ENCODE data around the gene LTBP2.
"Not testable (repeated sequence)": the region's sequence is repeated elsewhere in the genome, so short reads cannot be mapped to it uniquely, and the experiment has no call there.

LTBP2 gene

GRCh38 chr14:74462993-74463392 is 149.0 kb downstream of the LTBP2 start:
- H3K9me3 ChIP-seq (ENCODE audit: low read length): no peaks in the 10 kb centered on the region

DNA sequence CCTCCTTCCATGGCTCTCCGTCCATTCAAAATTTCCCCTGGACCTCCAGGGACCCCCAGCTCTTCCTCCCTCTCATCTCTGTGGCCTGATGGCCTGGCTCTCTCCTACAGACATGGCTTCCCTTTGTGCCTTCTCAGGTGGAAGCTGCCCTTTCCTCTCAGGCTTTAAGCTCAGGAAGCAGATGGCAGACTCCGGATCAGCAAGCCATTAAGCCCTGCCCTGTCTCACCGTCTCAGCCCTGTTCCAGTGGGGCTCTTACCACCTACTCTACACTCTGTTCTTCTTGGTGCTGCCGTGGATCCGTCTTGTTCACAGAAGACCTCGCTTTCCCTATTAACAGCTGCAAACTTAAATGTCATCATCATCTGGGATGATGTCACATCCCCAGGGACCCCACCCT is 152.1 kb downstream of the LTBP2 start:
- Histone ChIP-seq H3K27ac (ENCODE audit: low read depth, low read length) (no peak overlapping the region), H3K27me3 (ENCODE audit: control insufficient read depth in 1 of 2, insufficient read depth in 2 of 2, low read length in 2 of 2) (no peaks in the 10 kb centered on the region), H3K4me1 (ENCODE audit: insufficient read depth, low read length) (no peaks in the 10 kb centered on the region), H3K36me3 (ENCODE audit: insufficient read depth, low read length) (no peaks in the 10 kb centered on the region), H3K9me3 (ENCODE audit: low read length) (no peaks in the 10 kb centered on the region), H3K4me3 (ENCODE audit: low read depth in 1 of 2, low read length in 2 of 2) (no peak overlapping the region), H3K9ac (ENCODE audit: low read length) (no peak overlapping the region)

More at GRCh38 chr14:74462993-74463392, 149.0 kb downstream of the LTBP2 start:
- H3K4me3 ChIP-seq (ENCODE audit: low read depth in 1 of 2, low read length in 2 of 2): no peak overlapping the region
- H3K9ac ChIP-seq (ENCODE audit: low read length): no peak overlapping the region
- H3K4me1 ChIP-seq (ENCODE audit: insufficient read depth, low read length): no peaks in the 10 kb centered on the region
- H3K27ac ChIP-seq (ENCODE audit: low read depth, low read length): no peak overlapping the region
- H3K36me3 ChIP-seq (ENCODE audit: insufficient read depth, low read length): no peaks in the 10 kb centered on the region
- no peaks in the 10 kb centered on the region for H3K27me3 ChIP-seq (ENCODE audit: control insufficient read depth in 1 of 2, insufficient read depth in 2 of 2, low read length in 2 of 2)

- Histone ChIP-seq H3K36me3 (ENCODE audit: insufficient read depth, low read length) (no peaks in the 10 kb centered on the region), H3K27me3 (ENCODE audit: control insufficient read depth in 1 of 2, insufficient read depth in 2 of 2, low read length in 2 of 2) (no peaks in the 10 kb centered on the region), H3K4me3 (ENCODE audit: low read depth in 1 of 2, low read length in 2 of 2) (no peak overlapping the region), H3K4me1 (ENCODE audit: insufficient read depth, low read length) (no peaks in the 10 kb centered on the region), H3K27ac (ENCODE audit: low read depth, low read length) (no peak overlapping the region), H3K9me3 (ENCODE audit: low read length) (no peaks in the 10 kb centered on the region), H3K9ac (ENCODE audit: low read length) (no peak overlapping the region)
Measured at GRCh38 chr14:74459289-74459946, 152.6 kb downstream of the LTBP2 start.

DNA sequence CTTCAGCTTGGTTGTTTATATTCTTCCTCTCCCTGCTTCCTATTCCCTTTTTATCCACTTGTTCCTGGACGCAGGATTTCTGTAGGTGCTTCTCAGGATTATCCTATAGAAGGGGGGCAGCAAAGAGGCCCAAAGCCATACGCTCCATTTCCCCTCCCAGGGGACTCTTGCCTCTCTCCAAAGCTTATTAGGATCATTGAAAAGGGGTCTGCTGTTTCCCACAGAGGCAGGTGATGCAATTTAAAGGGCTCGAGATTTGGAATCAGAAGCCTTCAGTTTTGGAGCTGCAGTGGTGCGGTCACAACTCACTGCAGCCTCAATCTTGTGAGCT is 154.5 kb downstream of the LTBP2 start:
- Histone ChIP-seq H3K4me1 (ENCODE audit: insufficient read depth, low read length) (no peaks in the 10 kb centered on the region), H3K36me3 (ENCODE audit: insufficient read depth, low read length) (no peaks in the 10 kb centered on the region), H3K9ac (ENCODE audit: low read length) (no peak overlapping the region), H3K4me3 (ENCODE audit: low read depth in 1 of 2, low read length in 2 of 2) (no peak overlapping the region), H3K9me3 (ENCODE audit: low read length) (no peaks in the 10 kb centered on the region), H3K27me3 (ENCODE audit: control insufficient read depth in 1 of 2, insufficient read depth in 2 of 2, low read length in 2 of 2) (no peaks in the 10 kb centered on the region), H3K27ac (ENCODE audit: low read depth, low read length) (no peak overlapping the region)

DNA sequence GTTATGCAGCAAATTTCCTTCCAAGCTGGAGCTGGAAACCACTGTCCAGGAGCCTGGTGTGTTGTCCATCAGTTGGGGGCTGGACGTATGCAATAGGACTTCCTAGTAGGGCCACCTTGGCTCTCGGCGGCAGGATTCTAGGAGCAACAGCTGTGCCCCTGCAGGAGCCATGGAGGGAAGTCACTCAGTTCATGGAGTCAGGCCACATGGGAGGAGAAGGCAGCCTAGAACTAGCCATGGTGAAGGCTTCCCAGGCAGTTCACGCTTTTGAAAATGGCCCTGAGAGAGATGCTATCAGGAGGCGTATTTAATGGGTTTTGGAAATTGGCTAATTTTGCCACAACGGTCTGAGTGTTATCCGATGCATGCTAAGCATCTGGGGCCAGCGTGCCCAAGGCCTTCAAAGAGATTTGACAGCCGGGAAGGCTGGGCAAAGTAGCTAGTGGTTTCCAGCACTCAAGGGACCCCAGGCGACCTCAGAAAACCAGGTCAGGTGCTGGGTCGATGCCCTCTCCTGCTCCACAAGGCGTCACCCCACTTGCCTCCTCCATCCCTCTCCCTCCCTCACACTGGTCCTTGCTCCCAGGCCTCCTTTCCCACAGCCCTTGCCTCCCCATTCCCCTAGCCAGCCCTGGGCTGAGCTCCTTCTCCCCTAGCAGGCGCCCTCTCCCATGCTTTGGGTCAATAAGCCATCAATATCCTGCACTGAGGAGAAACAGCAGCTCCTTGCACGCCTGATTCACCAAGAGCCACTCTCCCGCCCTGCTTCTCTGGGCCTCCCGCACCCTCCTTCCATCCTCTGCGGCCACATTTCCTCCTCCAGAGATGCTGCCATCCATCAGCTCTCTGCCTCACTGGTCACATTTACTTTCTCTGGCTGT is 155.1 kb downstream of the LTBP2 start:
- Histone ChIP-seq H3K9ac (ENCODE audit: low read length) (no peak overlapping the region), H3K27ac (ENCODE audit: low read depth, low read length) (no peak overlapping the region), H3K4me3 (ENCODE audit: low read depth in 1 of 2, low read length in 2 of 2) (no peak overlapping the region), H3K27me3 (ENCODE audit: control insufficient read depth in 1 of 2, insufficient read depth in 2 of 2, low read length in 2 of 2) (no peaks in the 10 kb centered on the region), H3K9me3 (ENCODE audit: low read length) (no peaks in the 10 kb centered on the region), H3K36me3 (ENCODE audit: insufficient read depth, low read length) (no peaks in the 10 kb centered on the region), H3K4me1 (ENCODE audit: insufficient read depth, low read length) (no peaks in the 10 kb centered on the region)

DNA sequence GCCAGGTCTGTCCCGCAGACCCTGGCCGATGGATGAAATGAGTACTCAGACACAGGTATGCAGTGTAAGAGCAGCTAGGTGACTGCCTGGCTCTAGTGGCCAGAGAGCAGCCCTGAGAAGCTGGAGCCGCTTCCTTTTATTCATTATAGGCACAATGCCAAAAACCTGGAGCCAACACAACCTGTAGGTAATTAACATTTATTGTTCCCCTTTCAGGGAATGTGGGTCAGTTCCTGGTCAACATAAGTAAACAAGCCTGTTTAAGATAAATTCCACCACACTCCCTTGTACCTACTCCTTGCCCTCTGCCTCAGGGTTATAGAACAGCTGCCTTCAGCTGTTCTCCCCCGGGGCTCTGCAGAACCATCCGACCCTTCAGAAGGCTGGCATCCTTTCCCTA is 157.6 kb downstream of the LTBP2 start:
- H3K9me3 ChIP-seq (ENCODE audit: low read length); H3K4me1 ChIP-seq (ENCODE audit: insufficient read depth, low read length); H3K36me3 ChIP-seq (ENCODE audit: insufficient read depth, low read length): not testable (repeated sequence)

More for the DNA sequence above, 157.6 kb downstream of the LTBP2 start:
- H3K9ac ChIP-seq (ENCODE audit: low read length); H3K4me3 ChIP-seq (ENCODE audit: low read depth in 1 of 2, low read length in 2 of 2); H3K27me3 ChIP-seq (ENCODE audit: control insufficient read depth in 1 of 2, insufficient read depth in 2 of 2, low read length in 2 of 2); H3K27ac ChIP-seq (ENCODE audit: low read depth, low read length): not testable (repeated sequence)

Data from muscle layer of colon (tissue), 2 donors.